Keratinocyte (primary cell): Measurements from ENCODE around the gene SPHK1. TPM values are rescaled to one million over a fixed set of nuclear protein-coding genes. Genes with fewer than 3 reads are reported as not detected.

Experiments used
- DNase-seq: peaks from one replicate; pipeline ENCODE4 v3.0.0-alpha.2; 2011; ENCODE audit warnings: low read depth, missing footprints, low spot score
- FAIRE-seq: peaks from 2 replicates; lab custom pipeline; 2011; peaks lifted over from hg19 to GRCh38; lab: Jason Lieb, UNC
- H2AFZ ChIP-seq: 2 replicates; pipeline ENCODE4 v1.6.0; 2012; ENCODE audit warnings: low read length, control low read depth, inconsistent platforms; ENCODE audit not compliant: control insufficient read depth
- H3K27ac ChIP-seq: 2 replicates; pipeline ENCODE4 v1.5.1; 2011; ENCODE audit warnings: low read length; ENCODE audit not compliant: control insufficient read depth, insufficient read depth
- H3K27me3 ChIP-seq: 3 replicates; pipeline ENCODE4 v1.6.0; 2011; ENCODE audit warnings: low read length; ENCODE audit not compliant: control insufficient read depth, insufficient read depth; ENCODE audit errors: extremely low read depth
- H3K36me3 ChIP-seq, 2 experiments: 2 replicates in 1 of 2; 3 replicates in 1 of 2; pipeline ENCODE4 v1.5.1; 2011; ENCODE audit warnings: low read length in 2 of 2, mild to moderate bottlenecking in 1 of 2; ENCODE audit not compliant: control insufficient read depth in 2 of 2, insufficient read depth in 2 of 2; ENCODE audit errors: extremely low read depth in 1 of 2
- H3K4me1 ChIP-seq: 3 replicates; pipeline ENCODE4 v1.5.1; 2011; ENCODE audit warnings: low read length; ENCODE audit not compliant: control insufficient read depth, insufficient read depth; ENCODE audit errors: extremely low read depth
- H3K4me2 ChIP-seq: 3 replicates; pipeline ENCODE4 v1.6.0; 2011; ENCODE audit warnings: low read depth, low read length; ENCODE audit not compliant: control insufficient read depth, insufficient read depth; ENCODE audit errors: extremely low read depth
- H3K4me3 ChIP-seq, 3 experiments: fragments of 200-600 bp in 1 of 3; sonication (generic) in 1 of 3; 2 replicates in 2 of 3; 3 replicates in 1 of 3; pipeline ENCODE4 v1.5.1; 2011 to 2016; ENCODE audit warnings: low read length in 3 of 3, mild to moderate bottlenecking in 3 of 3, control low read depth in 2 of 3, inconsistent platforms in 1 of 3, low read depth in 1 of 3, mixed read lengths in 1 of 3, mixed run types in 1 of 3, moderate library complexity in 1 of 3; ENCODE audit not compliant: control insufficient read depth in 2 of 3, insufficient read depth in 2 of 3; ENCODE audit errors: extremely low read depth in 1 of 3
- H3K79me2 ChIP-seq: 2 replicates; pipeline ENCODE4 v1.6.0; 2012; ENCODE audit warnings: low read length; ENCODE audit not compliant: control insufficient read depth, insufficient read depth
- H3K9ac ChIP-seq: 3 replicates; pipeline ENCODE4 v1.6.0; 2011; ENCODE audit warnings: low read length; ENCODE audit not compliant: control insufficient read depth, insufficient read depth; ENCODE audit errors: extremely low read depth
- H3K9me1 ChIP-seq: 3 replicates; pipeline ENCODE4 v1.6.0; 2011; ENCODE audit warnings: low read length; ENCODE audit not compliant: control insufficient read depth, insufficient read depth; ENCODE audit errors: extremely low read depth
- H3K9me3 ChIP-seq: 2 replicates; pipeline ENCODE4 v1.5.1; 2012; ENCODE audit warnings: low read depth, low read length; ENCODE audit not compliant: control insufficient read depth
- H4K20me1 ChIP-seq: 3 replicates; pipeline ENCODE4 v1.6.0; 2011; ENCODE audit warnings: low read length; ENCODE audit not compliant: control insufficient read depth, insufficient read depth; ENCODE audit errors: extremely low read depth
- EZH2 ChIP-seq: IDR thresholded peaks from one replicate; pipeline ENCODE4 v1.6.1; 2012; ENCODE audit warnings: inconsistent platforms, mild to moderate bottlenecking, low read length, moderate library complexity
- dilution Hi-C: fragments of 300-500 bp; cut with MboI; formaldehyde crosslinking; loops from one replicate; pipeline ENCODE4 v1.7.0; 2020; ENCODE audit warnings: low sequenced_read_pairs; ENCODE audit not compliant: extremely low pct_ligation_motif_present
- polyA plus RNA-seq, 5 experiments: library from polyadenylated mRNA; depleted of rRNA in 3 of 5; stranded (reverse) in 3 of 5; stranded (forward) in 1 of 5; unstranded in 1 of 5; fragments of >200 nt; gene quantifications; 1 replicate in 1 of 5; 2 replicates in 3 of 5; 3 replicates in 1 of 5; pipeline versions ENCODE4 v1.2.1 to v1.2.3, GENCODE V29; 2011 to 2012; ENCODE audit warnings: missing spikeins in 2 of 5, low read depth in 1 of 5, low replicate concordance in 1 of 5
- TF ChIP-seq, protein P1 (sequence below), 3 experiments: IDR thresholded peaks in 1 of 3; conservative IDR thresholded peaks in 1 of 3; optimal IDR thresholded peaks in 1 of 3; 2 replicates in 2 of 3; 3 replicates in 1 of 3; pipeline versions ENCODE3 to v1.5.1; 2011; ENCODE audit warnings: low read length in 3 of 3, mild to moderate bottlenecking in 3 of 3, moderate library complexity in 2 of 3, control low read depth in 1 of 3, inconsistent platforms in 1 of 3; ENCODE audit not compliant: insufficient read depth in 2 of 3; ENCODE audit errors: extremely low read depth in 1 of 3

Gene SPHK1
- polyA plus RNA-seq, 1 donor (not counting 4 experiments of a cell fraction or from before 2014, with no cell fraction given) = 50.2 TPM

DNA sequence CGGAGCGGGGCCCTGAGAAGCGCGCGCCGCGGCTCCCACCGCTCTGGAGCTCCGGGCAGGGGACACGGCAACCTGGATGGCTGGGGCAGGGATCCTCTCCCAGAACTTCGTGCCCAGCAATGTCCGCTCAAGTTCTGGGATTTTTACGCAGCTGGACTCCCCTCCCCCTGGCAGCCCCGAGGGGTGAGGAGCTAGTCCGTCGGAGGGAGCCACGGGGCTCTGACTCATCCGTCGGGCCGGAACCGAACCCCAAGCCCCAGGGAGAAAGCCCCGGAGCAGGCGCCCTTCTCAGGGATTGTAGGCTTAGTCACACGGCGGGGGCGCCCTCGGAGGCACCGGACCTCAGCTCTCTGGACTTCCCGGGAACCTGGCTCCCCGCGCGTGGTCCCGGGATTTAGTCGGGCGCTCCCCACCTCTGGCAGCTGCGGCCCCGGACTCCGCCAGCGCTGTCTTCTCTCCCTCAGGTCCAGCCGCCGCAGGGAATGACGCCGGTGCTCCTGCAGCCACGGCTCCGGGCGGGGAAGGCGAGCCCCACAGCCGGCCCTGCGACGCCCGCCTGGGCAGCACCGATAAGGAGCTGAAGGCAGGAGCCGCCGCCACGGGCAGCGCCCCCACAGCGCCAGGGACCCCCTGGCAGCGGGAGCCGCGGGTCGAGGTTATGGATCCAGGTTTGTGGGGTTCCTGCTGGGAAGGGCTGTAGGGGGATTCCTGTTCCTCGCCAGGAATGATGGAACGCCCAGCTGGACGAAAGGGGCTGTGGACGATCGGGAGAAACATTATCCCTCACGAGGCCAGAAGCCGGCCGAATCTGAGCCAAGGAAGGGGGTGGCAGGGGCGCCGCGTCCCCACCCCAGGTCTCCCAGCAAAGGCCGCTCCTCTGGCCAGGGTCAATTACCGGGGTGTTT lies 830 bp downstream of the SPHK1 start:
- Histone ChIP-seq H4K20me1 (peaks cover 5% of the 10 kb centered on the region), H3K9ac (peak overlapping the region; percentile 93), H3K4me3 (peak overlapping the region; percentile 76 to 89 (median 77)), H3K9me3 (no peaks in the 10 kb centered on the region), H3K4me1 (peaks cover 19% of the 10 kb centered on the region), H3K27me3 (no peaks in the 10 kb centered on the region), H3K9me1 (no peaks in the 10 kb centered on the region), H2AFZ (peak overlapping the region; percentile 15), H3K36me3 (peaks cover 14 to 16% of the 10 kb centered on the region in 2 experiments), H3K4me2 (peak overlapping the region; percentile 90), H3K27ac (peak overlapping the region; percentile 87), H3K79me2 (peaks cover 34% of the 10 kb centered on the region)
- TF ChIP-seq EZH2 = no peak
- TF ChIP-seq, protein P1, sequence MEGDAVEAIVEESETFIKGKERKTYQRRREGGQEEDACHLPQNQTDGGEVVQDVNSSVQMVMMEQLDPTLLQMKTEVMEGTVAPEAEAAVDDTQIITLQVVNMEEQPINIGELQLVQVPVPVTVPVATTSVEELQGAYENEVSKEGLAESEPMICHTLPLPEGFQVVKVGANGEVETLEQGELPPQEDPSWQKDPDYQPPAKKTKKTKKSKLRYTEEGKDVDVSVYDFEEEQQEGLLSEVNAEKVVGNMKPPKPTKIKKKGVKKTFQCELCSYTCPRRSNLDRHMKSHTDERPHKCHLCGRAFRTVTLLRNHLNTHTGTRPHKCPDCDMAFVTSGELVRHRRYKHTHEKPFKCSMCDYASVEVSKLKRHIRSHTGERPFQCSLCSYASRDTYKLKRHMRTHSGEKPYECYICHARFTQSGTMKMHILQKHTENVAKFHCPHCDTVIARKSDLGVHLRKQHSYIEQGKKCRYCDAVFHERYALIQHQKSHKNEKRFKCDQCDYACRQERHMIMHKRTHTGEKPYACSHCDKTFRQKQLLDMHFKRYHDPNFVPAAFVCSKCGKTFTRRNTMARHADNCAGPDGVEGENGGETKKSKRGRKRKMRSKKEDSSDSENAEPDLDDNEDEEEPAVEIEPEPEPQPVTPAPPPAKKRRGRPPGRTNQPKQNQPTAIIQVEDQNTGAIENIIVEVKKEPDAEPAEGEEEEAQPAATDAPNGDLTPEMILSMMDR (optimal IDR thresholded peaks at IDR 0.05 in 1 of 3, IDR thresholded peaks at IDR 0.05 in 1 of 3, conservative IDR thresholded peaks at IDR 0.05 in 1 of 3; ENCODE audit: extremely low read depth in 1 of 3, insufficient read depth in 2 of 3, low read length in 3 of 3) = no peak
- dilution Hi-C loops = no loop called here
- FAIRE-seq (no peak), DNase-seq (no peak)

- Histone ChIP-seq H2AFZ (no peak overlapping the region), H3K9ac (peak overlapping the region; percentile 93), H3K4me2 (peak overlapping the region; percentile 90), H3K79me2 (peaks cover 34% of the 10 kb centered on the region), H3K27ac (peak overlapping the region; percentile 87), H3K27me3 (no peaks in the 10 kb centered on the region), H3K9me3 (no peaks in the 10 kb centered on the region), H3K36me3 (peaks cover 18 to 24% of the 10 kb centered on the region in 2 experiments), H3K9me1 (no peaks in the 10 kb centered on the region), H3K4me1 (peaks cover 19% of the 10 kb centered on the region), H4K20me1 (peaks cover 5% of the 10 kb centered on the region), H3K4me3 (peak overlapping the region; percentile 76 to 89 (median 77))
- DNase-seq (no peak), FAIRE-seq (no peak)
- no peak for TF ChIP-seq EZH2
- TF ChIP-seq, protein P1 (optimal IDR thresholded peaks at IDR 0.05 in 1 of 3, IDR thresholded peaks at IDR 0.05 in 1 of 3, conservative IDR thresholded peaks at IDR 0.05 in 1 of 3; ENCODE audit: extremely low read depth in 1 of 3, insufficient read depth in 2 of 3, low read length in 3 of 3) = peak; percentile 78 to 94 (median 86)
- dilution Hi-C loops = no loop called here
Observed at GRCh38 chr17:76385892-76386786, 1.7 kb downstream of the SPHK1 start.
